ENCODE results near the gene CTDSP2.
A peak's percentile ranks its signal among the peaks of the same experiment; 100 is the strongest.

CTDSP2 gene

DNA sequence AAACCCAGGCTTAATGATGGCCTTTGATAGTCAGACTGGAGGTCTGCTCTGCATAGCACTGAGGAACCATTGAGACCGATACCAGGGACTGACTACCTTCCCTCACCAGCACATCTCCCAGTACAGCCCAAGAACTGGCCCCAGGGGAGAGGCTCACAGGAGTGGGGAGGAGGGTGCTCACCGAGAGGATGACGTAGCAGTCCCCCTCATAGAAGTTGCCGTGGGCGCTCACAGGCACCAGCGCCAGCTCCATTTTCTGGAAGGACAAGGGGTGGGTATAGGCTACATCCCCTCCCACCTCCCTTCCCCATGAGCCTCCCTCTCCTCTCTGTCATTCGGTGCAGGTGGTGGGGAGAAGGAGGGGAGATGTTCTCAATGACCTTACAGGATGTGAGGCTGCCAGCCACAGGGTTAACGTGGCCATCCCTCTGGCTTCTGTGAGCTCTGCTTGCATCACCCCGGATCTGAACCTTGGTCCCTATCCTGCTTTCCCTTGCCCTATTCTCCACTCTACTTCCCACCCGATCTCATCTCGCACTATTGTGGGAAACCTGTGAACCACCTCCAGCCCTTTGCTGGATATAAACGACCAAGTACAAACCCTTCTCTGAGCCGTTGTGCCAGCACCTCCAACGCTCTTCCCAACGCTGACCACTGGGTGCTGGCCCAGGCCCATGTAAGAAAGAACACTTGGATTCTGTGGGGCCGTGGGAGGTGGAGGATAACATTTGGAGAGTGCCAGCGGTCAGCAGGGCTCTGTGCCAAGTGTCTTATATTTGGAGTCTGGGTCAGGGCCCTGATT, 32.4 kb downstream of the CTDSP2 start:
- no peak for DNase-seq

DNA sequence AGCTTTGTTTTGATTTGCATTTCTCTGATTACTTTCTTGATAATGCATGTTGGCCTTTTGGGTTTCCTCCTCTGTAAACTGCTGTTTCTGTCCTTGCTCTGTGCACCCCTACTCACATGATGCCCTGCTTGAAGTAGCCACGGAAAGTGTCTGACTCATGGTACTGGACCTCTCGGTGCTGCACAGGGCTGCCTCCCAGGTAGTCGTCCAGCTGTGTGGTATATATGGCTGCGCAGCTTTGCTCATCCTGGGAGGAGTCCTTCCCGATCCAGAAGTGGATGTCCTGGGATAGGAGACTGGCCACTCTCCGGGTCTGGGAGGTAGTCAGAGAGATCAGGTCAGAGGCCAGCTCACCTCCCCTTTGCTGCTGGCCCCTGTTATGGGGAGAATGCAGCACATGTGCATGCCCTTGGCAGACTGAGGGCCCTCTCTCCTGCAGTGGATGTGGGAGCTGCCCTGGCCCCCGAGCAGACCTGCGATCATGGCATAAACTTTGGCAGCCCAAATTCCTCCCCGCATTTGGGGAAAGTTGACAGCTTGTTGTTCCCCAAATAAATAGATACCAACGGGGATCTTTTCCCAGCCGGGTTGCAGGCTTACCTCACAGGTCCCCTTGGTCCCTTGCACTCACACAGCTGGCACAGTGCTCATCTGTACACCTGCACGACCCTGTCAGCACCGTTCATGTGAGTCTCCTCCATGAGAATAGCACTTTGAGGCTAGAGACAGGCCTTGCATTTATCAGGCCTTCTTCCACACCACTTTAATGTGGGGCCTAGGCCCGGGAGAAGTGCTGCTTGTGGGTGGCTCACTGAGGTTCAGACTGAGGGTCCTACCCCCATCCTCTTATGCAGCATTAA, 33.2 kb downstream of the CTDSP2 start:
- no peak for DNase-seq

DNA sequence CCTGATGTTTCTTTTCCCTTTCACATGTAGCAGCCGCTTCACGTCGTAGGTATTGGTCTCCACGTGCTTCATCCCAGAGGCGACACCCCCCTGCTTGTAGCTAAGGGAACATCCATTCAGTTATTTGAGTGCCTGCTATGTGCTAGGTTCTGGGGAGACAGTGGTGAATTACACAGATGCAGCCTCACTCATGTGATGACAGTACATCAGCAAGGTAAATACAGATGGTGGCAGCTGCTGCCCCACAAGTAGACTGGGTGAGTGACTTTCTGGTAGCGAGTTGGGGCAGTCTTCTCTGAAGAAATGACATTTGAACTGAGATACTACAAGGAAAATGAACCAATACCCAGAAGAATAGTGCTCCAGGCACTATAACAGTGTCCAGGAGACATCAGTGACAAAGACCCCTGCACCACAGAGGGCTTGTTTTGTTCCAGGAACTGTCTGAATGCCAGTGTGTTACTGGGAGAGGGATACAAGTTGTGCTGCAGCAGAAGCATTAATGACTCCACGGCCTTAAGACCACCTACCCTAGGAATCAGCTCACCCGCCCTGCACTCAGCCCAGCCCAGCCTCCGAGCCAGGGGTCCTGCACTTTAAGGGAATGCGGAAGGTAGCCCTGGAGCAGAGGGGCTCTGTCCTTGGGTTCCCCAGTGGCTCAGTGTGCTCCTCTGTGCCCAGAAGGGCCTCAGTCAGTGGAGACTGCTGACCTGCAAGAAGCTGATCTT, 35.3 kb downstream of the CTDSP2 start:
- no peak for DNase-seq

DNA sequence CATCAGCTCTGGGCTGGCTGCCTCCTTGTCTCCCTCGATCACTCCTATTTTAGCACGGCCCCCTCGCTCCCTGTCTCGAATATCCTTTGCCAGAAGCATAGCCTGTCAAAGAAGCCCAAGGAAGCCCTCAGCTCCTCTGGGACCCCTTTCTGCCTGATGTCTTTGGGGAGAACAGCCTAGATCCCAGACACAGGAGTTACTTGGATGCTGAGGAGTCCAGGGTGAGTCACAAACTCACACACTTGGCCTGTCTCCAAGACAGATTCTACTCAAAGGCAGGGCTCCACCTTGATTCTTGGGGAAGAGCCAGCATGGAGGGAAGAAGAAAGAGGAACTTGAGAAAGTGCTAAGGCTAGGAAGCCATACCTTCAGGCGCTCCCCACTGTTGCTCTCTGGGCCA, 36.1 kb downstream of the CTDSP2 start:
- DNase-seq, result no peak

DNA sequence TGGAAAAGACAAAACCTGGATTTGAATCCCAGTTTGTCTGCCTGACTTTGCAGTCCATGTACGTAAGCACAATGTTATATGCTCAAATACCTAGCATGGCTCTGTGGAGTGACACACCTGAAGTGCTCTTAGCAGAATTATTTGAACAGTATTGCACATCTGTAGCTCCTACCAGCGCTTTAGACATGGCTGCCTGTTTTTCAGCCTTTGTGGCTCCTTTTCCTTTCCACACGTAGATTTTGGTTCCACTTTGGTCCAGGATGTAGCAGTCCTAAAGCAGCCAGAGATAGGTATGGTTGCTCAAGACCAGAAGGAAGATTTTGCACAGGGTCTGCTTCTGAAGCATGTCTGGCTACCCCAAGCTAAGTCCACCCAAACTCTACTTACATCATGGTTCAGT, 37.1 kb downstream of the CTDSP2 start:
- no peak for DNase-seq

DNA sequence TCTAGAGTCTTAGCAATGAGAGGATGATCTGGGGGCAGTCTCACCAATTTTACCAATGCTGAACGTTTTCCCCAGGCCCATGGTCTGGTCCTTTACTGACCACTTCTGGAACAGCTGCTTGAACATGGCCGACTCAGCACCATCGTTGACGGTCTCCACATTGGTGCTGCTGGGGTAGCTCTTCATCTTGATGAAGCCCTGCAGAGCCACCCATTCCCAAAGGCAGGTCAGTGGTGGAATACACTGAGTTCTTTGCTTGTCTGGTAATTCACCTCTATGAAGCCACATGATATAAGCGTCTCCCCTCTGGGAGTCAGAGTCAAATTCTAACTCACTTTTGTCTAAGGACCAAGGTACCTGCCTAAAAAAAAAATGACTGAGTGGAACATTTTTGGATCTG, 38.2 kb downstream of the CTDSP2 start:
- DNase-seq, result no peak

DNA sequence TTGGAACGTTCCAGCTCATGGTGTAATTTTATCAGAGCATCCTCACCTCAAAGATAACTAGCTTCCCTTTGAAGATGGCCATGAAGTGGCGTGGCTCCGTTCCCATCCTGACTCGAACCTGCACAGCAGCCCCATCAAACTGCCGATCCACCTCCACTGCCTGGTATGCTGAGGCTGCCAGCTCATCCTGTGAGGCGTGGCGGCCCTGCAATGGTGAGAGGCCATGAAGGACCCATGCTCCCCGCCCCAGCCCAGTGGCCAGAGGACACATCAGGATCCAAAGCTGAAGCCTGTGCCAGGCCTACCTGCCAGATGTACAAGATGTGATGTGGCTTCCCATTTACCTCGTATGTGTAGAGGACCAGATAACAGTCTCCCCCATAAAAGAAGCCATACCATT, 39.2 kb downstream of the CTDSP2 start:
- DNase-seq, result no peak

- no peak for DNase-seq
Measured at GRCh38 chr12:57806677-57807076, 39.9 kb downstream of the CTDSP2 start.

DNA sequence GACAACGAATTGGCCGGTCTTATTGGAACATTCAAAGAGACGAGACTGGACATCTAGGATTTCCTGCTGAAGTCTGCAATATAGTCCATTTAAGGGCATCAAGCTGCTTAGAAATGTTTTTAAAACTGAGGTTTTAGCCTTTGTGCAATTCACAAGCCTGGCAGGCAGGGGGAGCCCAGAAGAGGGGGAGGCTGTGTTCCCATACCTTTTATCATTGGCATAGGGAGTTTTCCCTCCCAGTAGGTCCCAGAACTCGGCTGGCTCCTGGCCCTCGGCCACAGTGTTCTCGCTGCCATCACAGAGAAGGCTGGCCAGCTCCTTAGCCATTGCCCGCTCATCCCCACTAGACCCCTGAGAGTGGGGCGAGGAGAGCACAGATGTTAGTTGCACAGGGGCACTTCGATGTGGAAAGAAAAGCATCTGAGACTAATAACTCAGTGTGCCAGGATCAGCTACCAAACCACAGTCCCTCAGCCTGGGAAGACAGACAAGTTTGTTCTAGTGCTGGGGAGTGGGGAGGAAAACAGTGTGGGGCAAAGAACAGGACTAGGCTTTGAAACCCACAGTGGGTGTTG, 43.1 kb downstream of the CTDSP2 start:
- peak; percentile 16 for DNase-seq

DNA sequence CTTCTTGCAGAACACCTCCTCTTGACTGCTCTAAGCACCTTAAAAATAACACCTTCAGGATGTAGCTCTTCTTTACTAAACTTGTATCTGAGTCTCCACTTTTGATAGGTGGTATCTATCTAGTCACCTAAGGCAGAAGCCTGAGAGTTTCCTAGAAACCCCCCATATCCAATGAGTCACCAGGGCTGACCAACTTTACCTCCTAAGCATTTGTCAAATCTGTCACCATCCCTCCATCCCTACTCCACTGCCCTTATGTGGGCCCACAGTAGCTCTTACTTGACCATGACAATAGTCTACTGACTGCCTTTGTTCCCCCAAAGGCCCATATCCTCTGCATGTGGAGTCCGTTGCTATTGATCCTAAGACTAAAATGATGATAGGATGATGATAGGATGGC, 43.9 kb downstream of the CTDSP2 start:
- DNase-seq, result no peak

- no peak for DNase-seq
Measured at GRCh38 chr12:57800965-57801364, 45.6 kb downstream of the CTDSP2 start.

DNA sequence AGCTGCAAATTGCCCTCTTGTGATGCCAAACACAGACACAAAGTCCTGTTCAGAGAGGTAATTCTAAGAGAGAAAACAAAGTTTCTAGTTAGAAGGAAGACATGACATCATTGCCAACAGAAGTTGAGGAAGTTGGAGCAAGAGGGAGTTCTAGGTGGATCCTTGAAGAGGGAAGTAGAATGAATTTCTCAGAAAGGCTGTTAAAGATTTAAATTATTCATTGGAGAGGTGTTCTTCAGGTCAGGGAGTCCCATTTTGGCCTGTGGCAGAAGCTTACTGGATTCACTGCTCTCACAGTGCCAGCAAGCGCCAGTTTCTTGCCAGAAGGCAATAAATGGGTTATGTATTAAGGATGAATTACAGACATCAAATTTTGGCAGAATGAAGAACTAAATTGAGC, 48.6 kb downstream of the CTDSP2 start:
- no peak for DNase-seq

- DNase-seq, result no peak
Measured at GRCh38 chr12:57796996-57797395, 49.5 kb downstream of the CTDSP2 start.

GRCh38 chr12:57795354-57795753, 51.2 kb downstream of the CTDSP2 start:
- no peak for DNase-seq

- no peak for DNase-seq
Measured at GRCh38 chr12:57793920-57794319, 52.6 kb downstream of the CTDSP2 start.

DNA sequence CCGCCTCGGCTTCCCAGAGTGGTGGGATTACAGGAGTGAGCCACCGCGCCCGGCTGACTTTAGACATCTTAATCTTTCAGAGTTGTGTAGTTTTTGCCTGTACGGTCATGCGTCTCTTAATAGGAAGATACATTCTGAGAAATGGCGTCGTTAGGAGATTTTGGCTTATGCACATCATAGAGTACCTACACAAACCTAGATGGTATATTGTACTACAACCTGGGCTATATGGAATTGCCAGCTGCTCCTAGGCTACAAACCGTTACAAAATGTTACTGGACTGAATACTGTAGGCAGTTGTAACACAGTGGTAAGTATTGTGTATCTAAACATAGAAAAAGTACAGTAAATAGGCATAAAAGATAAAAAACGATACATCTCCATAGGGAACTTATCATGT, 62.7 kb downstream of the CTDSP2 start:
- no peak for DNase-seq

GRCh38 chr12:57783466-57783801, 63.1 kb downstream of the CTDSP2 start:
- no peak for DNase-seq

GRCh38 chr12:57782608-57783465, 63.7 kb downstream of the CTDSP2 start, which contains the start of gene TSFM:
TSFM (plus strand) TSS chr12:57782787; CDS start chr12:57782802, 15 bp downstream.
- DNase-seq, result peak; percentile 39

GRCh38 chr12:57782243-57782607, 64.3 kb downstream of the CTDSP2 start:
- no peak for DNase-seq

DNA sequence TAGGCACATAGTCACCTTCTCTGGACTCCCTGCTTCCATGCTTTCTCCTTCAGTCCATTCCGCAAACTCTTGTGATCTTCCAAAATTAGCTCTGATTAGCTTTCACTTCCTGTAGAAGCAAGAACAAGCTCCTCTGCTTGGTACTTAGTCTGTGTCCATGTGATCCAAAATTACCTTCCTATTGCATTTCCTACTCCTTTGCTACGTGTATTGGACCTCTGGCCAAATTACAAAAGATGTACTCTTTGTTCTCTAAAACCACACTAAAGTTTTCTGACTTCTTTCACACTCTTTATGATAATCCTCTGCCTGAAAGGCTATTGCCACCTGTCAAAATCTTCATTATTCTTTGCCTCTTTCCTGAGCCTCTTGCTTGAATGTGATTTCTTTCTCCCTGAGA, 64.7 kb downstream of the CTDSP2 start:
- no peak for DNase-seq

GRCh38 chr12:57781244-57781643, 65.3 kb downstream of the CTDSP2 start:
- no peak for DNase-seq

DNA sequence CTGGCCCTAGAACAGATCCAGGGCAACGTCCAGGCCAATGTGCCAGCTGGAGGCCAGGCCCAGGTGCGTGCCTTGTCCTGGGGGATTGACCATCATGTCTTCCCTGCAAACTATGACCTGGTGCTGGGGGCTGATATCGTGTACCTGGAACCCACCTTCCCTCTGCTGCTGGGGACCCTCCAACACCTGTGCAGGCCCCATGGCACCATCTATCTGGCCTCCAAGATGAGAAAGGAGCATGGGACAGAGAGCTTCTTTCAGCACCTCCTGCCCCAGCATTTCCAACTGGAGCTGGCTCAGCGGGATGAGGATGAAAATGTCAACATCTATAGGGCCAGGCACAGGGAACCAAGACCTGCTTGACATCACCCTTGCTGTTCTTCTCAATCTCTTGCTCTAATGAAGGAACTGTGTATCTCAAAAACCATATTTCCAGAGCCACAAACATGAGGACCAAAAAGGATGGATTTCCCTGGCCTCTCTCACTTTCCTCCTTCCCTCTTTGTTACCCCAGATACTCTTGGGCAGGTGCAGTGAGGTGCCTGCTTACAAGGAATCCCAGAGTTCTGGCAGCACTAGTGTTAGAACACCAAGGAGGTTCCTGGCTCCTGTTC, 66.1 kb downstream of the CTDSP2 start:
- DNase-seq, result no peak
